ENCODE measurements around the gene STK32B.
"Not testable (repeated sequence)": the region's sequence is repeated elsewhere in the genome, so short reads cannot be mapped to it uniquely, and the experiment has no call there.

STK32B gene

DNA sequence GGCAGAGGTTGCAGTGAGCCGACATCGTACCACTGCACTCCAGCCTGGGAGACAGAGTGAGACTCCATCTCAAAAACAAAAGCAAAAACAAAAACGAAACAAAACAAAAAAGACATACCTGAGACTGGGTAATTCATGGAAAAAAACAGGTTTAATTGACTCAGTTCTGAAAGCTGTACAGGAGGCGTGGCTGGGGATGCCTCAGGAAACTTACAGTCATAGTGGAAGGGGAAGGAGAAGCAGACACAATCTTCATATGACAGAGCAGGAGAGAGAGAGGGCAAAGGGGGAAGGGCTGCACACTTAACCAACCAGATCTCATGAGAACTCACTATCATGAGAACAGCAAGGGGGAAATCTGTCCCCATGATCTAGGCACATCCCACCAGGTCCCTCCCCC, 229.5 kb downstream of the STK32B start:
- no peak overlapping the region for H3K4me3 ChIP-seq (ENCODE audit: low read depth, low read length)
- no peak for DNase-seq (ENCODE audit: low read depth)

DNA sequence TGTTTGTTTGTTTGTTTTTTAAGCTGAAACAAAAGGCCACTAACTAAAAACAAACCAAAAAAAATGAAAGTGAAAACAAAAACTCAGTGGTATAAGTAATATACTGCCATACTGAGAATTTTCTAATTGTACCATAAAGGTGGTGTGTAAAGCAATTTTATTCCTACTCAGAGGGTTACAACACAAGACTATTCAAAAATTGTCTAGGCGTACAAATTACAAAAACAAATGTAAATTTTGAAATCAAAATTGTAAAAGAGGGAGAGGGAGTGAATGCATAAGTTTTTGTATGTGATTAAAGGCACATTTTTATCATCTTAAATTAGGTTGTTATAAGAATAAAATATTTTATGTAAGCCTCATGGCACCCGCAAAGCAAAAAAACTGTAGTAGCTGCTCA, 232.6 kb downstream of the STK32B start:
- DNase-seq (ENCODE audit: low read depth): no peak
- no peak overlapping the region for H3K4me3 ChIP-seq (ENCODE audit: low read depth, low read length)

DNA sequence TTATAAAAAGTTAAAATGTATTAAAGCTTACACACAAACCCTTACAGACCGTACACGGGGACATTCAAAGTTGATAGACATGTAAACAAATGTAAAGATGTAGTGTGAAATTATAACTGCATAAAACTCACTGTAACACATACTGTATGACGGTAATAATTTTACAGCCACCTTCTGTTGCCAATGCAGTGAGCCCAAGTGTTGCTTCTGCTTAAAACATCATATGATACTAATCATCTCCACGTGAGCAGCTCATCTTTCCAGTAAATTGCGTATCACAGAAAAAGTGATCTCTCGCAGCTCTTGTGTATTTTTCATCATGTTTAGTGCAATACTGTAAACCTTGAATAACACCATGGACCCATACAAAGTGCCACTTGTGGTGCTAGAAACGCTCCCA, 233.2 kb downstream of the STK32B start:
- no peak for DNase-seq (ENCODE audit: low read depth)
- no peak overlapping the region for H3K4me3 ChIP-seq (ENCODE audit: low read depth, low read length)

DNA sequence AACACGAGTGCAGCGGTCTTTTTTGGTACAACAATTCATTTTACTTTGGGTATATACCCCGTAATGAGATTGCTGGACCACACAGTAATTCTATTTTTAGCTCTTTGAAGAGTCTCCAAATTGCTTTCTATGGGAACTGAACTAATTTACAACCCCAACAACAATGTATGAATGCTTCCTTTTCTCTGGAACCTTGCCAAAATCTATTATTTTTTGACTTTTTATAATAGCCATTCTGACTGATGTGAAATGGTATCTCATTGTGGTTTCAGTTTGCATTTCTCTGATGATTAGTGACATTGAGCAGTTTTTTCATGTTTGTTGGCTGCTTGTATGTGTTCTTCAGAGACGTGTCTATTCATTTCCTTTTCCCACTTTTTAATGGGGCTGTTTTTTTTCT, 240.8 kb downstream of the STK32B start:
- H3K4me3 ChIP-seq (ENCODE audit: low read depth, low read length): no peak overlapping the region
- DNase-seq (ENCODE audit: low read depth): no peak

DNA sequence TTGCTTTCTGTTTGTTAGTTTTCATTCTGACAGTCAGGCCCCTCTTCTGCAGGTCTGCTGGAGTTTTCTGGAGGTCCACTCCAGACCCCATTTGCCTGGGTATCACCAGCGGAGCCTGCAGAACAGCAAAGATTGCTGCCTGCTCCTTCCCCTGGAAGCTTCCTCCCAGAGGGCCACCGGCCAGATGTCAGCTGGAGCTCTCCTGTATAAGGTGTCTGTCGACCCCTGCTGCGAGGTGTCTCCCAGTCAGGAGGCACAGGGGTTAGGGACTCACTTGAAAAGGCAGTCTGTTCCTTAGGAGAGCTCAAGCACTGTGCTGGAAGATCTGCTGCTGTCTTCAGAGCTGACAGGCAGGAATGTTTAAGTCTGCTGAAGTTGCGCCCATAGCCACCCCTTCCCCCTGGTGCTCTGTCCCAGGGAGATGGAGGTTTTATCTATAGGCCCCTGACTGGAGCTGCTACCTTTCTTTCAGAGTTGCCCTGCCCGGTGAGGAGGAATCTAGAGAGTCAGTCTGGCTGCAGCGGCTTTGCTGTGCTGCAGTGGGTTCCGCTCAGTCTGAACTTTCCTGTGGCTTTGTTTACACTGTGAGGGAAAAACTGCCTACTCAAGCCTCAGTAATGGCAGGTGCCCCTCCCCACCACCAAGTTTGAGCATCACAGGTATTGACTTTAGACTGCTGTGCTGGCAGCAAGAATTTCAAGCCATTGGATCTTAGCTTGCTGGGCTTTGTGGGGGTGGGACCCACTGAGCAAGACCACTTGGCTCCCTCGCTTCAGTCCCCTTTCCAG, 246.9 kb downstream of the STK32B start:
- not testable (repeated sequence) for DNase-seq (ENCODE audit: low read depth); H3K4me3 ChIP-seq (ENCODE audit: low read depth, low read length)

DNA sequence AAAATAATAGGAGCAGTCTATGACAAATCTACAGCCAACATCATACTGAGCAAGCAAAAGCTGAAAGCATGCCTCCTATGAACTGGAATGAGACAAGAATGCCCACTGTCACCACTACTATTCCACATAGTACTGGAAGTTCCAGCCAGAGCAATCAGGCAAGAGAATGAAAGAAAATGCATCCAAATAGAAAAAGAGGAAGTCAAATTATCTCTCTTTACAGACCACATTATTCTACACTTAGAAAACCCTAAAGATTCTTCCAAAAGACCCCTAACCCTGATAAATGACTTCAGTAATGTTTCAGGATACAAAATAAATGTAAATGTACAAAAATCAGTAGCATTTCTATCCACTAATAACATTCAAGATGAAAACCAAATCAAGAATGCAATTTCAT, 249.0 kb downstream of the STK32B start:
- H3K4me3 ChIP-seq (ENCODE audit: low read depth, low read length): no peak overlapping the region
- DNase-seq (ENCODE audit: low read depth): no peak

DNA sequence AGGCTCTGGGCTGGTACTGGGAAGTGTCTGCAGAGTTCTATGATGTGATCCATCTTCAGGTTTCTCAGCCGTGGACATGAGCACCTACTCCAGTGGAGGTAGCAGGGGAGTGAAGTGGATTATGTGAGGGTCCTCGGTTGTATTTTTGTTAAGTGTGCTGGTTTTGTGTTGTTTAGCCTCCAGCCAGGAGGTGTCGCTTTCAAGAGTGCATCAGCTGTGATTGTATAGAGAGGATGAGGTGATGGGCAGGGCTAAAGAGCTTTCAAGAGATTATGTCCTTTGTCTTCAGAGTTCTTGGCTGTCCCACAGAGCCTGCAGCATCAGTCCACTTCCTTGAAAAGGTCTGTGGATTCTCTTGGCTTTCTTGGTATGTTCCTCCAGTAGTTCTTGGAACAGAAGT, 256.6 kb downstream of the STK32B start:
- H3K4me3 ChIP-seq (ENCODE audit: low read depth, low read length): no peak overlapping the region
- DNase-seq (ENCODE audit: low read depth): no peak

DNA sequence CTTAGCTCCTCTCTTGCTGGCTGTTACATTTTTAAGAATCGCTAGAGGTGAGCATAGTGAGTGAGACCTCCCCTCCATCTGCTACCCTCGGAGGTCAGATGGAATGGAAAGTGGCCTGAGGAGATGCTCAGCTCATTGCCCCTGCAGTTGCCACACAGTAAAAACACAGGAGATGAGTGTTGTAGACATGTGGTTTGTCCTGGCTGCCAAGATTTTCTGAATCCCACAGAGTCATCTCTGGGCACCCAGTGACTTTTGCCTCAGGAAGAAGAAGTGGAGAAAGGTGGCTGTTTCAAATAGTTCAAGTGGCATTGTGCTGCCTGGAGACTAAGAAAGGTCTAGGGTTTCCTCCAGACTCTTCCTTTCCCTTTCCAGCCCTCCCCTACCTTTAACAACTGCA, 271.0 kb downstream of the STK32B start:
- DNase-seq (ENCODE audit: low read depth): no peak
- no peak overlapping the region for H3K4me3 ChIP-seq (ENCODE audit: low read depth, low read length)

DNA sequence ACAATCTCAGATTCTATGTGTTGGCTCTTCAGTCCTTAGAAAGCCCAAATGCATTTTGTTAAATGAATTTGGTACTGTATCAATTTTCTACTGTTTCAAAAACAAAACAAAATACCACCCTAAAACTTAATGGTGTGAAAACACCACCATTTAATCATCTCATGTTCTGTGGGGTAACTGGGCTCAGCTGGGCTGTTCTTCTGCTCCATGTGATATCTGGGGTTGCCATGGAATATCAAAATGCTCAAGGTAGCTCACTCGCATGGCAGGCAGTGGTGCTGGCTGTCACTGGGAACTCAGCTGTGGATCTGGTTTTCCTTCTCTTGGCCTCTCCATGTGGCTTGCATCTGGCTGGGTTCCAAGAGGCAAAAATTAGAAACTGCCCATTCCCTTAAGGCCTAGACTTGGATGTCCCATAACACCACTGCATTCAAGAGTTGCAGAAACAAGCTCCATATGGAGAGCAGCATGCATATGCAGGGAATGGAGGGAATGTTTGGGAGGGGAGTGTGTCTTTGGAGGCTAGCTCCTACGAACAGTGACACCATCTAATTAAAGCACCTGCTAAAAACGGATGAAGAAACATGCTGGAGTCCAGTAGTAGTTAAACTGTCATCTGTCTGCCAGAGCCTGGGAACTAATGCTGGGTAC, 279.2 kb downstream of the STK32B start:
- DNase-seq (ENCODE audit: low read depth): no peak
- no peak overlapping the region for H3K4me3 ChIP-seq (ENCODE audit: low read depth, low read length)

DNA sequence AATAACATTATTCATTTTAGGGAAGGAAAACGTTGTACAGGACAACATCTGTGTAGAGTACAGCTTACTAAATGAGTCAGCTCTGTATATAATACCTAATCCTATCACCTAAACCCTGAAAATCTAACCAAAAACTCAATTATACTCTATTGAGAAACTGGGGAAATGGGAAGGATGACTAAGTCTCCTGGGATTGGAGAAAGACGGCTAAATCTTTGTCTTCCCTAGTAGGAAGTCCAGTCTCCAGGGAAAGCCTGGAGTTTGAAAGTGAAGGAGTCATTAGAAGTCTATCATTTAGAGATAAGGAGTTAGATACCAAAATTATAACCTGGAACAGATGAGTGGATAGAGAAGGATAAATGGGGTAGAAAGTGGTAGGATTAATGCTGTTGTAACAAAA, 286.5 kb downstream of the STK32B start:
- no peak for DNase-seq (ENCODE audit: low read depth)
- H3K4me3 ChIP-seq (ENCODE audit: low read depth, low read length): no peak overlapping the region

DNA sequence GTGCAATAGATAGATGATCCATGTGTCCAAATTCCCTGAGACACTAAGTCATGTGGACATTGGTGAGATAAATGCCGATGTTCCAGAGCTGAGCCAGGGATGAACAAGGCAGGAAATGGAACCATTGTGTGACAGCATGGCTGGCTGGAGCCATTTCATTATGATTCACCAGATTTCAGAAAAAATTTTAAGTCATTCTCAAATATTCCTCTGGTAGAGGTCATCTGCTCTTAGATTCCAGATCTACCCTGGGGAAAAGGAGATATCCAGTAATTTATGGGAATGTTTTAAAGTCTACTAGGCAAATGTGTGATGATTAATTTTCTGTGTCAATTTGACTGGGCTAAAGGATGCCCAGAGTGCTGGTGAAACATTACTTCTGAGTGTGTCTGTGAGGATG, 287.3 kb downstream of the STK32B start:
- H3K4me3 ChIP-seq (ENCODE audit: low read depth, low read length): no peak overlapping the region
- DNase-seq (ENCODE audit: low read depth): no peak

DNA sequence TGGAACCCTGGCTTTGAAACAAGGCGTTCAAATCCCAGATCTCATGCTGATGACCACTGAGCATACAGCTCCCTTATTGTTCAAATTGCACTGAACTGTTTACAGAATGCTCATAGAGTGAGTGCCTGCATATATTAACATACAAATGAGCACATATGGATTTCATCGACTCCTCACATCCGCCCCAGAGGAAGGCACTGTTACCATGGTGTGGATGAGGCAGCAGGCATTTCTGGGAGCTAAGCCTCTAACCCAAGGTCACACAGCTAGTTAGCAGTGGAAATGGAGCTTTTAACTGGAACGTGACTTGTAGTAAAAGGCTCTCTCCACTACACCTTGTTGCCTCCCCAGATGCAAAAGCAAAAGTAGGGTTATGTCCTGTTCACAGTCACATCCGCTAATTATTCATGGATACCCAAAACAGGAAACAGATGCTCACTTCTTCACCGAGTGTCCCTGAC, 289.7 kb downstream of the STK32B start:
- DNase-seq (ENCODE audit: low read depth): no peak

DNA sequence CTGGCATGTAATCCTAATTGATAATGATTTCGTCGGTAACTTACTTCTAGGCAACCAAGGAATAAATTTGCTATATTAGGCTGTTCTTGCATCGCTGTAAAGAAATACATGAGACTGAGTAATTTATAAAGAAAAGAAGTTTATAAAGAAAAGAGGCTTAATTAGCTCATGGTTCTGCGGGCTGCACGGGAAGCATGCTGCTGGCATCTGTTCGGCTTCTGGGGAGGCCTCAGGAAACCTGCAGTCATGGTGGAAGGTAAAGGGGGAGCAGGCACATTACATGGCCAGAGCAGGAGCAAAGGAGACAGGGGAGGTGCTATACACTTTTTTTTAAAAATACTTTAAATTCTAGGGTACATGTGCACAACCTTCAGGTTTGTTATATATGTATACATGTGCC, 290.2 kb downstream of the STK32B start:
- no peak for DNase-seq (ENCODE audit: low read depth)
- H3K4me3 ChIP-seq (ENCODE audit: low read depth, low read length): no peak overlapping the region

More for the DNA sequence above, 289.7 kb downstream of the STK32B start:
- H3K4me3 ChIP-seq (ENCODE audit: low read depth, low read length): no peak overlapping the region

DNA sequence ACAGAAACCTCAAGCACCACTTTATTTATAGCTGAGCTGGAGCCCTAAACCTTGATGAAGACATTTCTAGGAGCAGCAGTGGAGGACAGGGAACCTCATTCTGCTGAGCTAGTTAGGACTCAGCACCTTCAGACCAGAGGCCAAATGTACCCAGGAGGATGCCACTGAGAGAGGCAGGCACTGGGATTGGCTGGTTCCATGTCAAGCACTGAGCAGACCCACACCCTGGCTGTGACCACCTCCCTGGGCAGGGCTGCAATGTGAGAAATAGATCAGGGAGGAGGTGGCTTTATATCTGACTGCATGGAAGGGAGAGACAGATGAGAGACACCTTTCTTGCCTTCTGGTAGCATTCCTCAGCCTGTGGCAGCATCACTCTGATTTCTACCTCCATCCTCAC, 304.6 kb downstream of the STK32B start:
- no peak overlapping the region for H3K4me3 ChIP-seq (ENCODE audit: low read depth, low read length)
- no peak for DNase-seq (ENCODE audit: low read depth)

DNA sequence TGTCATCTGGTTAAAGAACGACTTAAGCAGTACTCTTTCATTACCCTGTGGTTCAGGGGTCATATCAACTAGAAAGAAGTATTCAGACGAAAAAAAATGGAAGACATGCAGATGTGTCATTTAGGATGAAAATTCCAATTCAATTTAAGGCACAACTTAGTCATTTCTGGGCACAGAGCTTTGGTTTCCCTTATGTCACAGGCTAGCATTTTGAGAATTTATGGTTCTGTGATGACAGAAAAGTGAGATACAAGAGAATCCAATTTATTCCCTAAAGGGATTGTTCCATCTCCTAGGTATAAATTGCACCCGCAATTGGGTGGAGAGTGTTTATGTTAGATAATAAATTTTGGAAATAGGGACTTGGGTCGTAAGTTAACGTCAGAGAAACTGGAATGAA, 306.6 kb downstream of the STK32B start:
- no peak overlapping the region for H3K4me3 ChIP-seq (ENCODE audit: low read depth, low read length)
- DNase-seq (ENCODE audit: low read depth): no peak

DNA sequence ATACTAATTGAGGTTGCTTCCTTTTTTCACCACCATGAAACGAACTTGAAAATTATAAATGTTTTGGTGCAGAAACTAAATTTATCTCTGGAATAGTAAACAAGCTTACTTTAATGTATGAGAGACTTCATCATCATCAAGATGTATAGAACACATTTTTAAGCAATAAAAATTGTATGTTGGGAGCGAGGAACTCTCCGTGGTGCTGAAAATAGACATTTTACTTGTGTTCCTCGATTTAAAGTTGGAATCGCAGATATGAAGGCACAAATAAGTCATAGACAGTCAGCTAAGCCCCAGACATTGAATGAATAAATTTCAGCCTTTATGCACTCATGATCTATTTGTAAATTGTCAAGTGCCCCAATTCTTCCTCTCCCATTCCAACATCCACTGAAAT, 310.7 kb downstream of the STK32B start:
- H3K4me3 ChIP-seq (ENCODE audit: low read depth, low read length): no peak overlapping the region
- no peak for DNase-seq (ENCODE audit: low read depth)

DNA sequence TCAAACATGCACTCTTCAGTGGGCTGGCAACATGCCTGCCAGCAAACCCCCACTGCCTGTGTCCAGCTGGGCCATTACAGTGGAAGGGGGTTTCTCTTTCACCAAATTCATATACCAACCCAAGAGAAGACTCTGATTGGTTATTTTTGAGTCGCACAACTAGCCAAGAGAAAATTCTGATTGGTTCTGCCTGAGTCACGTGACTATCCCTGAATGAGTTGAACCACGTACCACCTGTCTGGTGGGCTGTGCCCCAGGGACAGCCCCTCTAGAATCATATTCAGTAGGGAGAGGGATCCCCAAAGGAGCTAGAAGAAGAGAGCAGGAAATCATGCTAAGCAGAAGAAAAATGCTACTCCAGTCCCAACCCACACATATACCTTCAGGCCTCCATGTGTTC, 313.1 kb downstream of the STK32B start:
- H3K4me3 ChIP-seq (ENCODE audit: low read depth, low read length): no peak overlapping the region
- DNase-seq (ENCODE audit: low read depth): no peak

DNA sequence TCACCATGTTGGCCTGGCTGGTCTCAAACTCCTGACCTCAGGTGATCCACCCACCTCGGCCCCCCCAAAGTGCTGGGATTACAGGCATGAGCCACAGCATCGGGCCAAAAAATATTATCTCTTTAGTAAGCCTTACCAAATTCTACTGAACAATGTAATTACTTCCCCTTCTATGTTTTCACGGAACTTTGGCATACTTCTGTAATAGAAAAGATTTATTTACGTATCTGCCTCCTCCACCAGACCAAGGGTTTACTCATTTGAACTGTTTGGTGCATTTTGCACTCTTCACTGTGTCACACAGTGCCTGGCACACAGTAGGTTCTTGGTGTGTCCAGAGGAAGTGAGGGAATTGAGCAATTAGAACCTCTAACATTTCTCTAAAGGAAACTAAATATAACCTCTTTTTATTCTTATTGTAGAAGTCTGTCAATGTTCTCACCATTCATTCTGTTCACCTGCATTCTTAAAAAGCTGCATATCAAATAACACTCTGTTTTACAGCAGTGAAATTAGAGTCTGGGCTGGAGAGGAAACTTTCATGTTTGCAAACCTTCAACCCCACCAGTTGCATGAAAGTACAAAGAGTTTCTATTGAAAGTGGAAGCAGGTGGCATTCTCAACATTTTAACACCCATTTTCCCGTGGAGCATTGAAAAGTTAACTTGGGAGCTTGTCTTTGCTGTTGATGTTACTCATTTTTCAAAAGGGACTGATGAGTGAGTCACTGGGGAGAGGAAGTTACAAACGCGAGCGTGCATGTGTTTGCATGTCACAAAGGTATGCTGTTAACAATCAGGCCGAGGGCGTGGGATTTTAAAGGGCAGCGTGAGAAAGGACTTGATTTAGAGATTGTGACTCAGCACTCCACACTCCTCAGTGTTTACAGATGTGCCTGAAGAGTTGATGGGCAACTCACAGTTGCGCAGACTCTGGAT, 314.1 kb downstream of the STK32B start:
- peak; percentile 10 for DNase-seq (ENCODE audit: low read depth)
- H3K4me3 ChIP-seq (ENCODE audit: low read depth, low read length): no peak overlapping the region

DNA sequence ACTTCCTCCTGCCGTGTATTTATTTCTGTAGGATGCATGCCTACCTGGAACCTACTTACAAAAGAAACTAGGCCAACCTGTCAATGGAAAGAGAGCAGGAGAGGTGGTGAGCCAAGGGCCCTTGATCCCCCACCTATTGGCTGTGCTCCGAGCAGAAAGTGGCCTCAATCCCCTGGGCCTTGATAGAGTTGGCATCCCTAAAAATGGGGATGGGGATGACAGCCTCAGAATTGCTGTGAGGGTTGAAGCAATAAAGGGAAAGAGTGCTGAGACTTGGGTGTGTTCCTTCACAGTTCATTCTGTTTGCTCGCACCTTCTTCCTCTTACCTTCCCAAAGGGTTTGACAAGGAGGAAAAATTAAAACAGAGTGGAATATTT, 314.7 kb downstream of the STK32B start:
- no peak for DNase-seq (ENCODE audit: low read depth)
- no peak overlapping the region for H3K4me3 ChIP-seq (ENCODE audit: low read depth, low read length)

DNA sequence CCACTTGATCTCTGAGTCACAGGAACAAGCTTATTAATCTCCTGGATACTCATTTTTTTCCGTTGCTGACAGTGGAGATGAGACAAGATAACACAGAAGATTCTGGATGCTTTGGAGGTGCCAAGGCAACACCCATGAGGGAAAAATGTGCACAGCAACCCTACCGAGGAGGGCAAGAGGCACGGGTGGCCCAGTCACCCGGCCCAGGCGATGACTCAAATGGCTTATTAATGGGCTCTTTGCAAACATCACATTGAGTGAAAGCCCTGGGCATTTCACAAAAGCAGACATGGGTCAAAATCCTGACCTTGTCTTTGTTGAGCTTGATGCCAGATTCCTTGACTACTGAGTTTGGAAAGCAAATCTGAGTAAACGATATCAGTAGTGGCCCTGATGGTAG, 315.1 kb downstream of the STK32B start:
- H3K4me3 ChIP-seq (ENCODE audit: low read depth, low read length): no peak overlapping the region
- DNase-seq (ENCODE audit: low read depth): no peak

All from skeletal muscle cell (primary cell).